Heart left ventricle (tissue), 13 donors: ENCODE results near the gene PRRT4.

Experiments used
- POLR2A ChIP-seq, 2 donors: fragments of 450-650 bp; IDR thresholded peaks; one replicate each; pipeline ENCODE4 v1.6.1; 2017; ENCODE audit warnings: antibody characterized with exemption in 2 of 2, mild to moderate bottlenecking in 2 of 2, moderate library complexity in 2 of 2
- TF ChIP-seq, protein P1 (sequence below), 12 donors: fragments of 200-600 bp; sonication (generic) in 4 of 12; IDR thresholded peaks; one replicate each; pipeline versions ENCODE4 v1.5.0 to v1.8.0; 2018 to 2022; ENCODE audit warnings: antibody characterized with exemption in 12 of 12, mild to moderate bottlenecking in 5 of 12
- donor health status: ischemic (EF 13 %, LVEDD 7.1; RV severe dilation, severe dysfunction).
- donor health status: DM: no; HTN: yes; CAD: no.
- donor health status: DM: no; HTN: no; CAD: no.
- donor health status: ischemic (EF 25% LVEDD 6.9; RV normal size, moderate dysfunction).
- donor health status: ischemic (EF 25% LVEDD 5.7; RV mildly dilated, moderate dysfunction).
- donor health status: ischemic (EF 35%, LVEDD 5.7; RV mildly dilated, moderate dysfunction).
- donor health status: nonischemic (EF 11% LVEDD 7.7; RV severe dilation, severe dysfunction).
- donor health status: DM: yes; HTN: yes; CAD: no.
- donor health status: PGD.
- donor health status: ischemic (EF 29% LVEDD 5.4; RV normal size, mild dysfunction).
- donor health status: nonischemic (EF 23%, LVEDD 6.1; RV moderate dilation, normal function).

- TF ChIP-seq, protein P1, sequence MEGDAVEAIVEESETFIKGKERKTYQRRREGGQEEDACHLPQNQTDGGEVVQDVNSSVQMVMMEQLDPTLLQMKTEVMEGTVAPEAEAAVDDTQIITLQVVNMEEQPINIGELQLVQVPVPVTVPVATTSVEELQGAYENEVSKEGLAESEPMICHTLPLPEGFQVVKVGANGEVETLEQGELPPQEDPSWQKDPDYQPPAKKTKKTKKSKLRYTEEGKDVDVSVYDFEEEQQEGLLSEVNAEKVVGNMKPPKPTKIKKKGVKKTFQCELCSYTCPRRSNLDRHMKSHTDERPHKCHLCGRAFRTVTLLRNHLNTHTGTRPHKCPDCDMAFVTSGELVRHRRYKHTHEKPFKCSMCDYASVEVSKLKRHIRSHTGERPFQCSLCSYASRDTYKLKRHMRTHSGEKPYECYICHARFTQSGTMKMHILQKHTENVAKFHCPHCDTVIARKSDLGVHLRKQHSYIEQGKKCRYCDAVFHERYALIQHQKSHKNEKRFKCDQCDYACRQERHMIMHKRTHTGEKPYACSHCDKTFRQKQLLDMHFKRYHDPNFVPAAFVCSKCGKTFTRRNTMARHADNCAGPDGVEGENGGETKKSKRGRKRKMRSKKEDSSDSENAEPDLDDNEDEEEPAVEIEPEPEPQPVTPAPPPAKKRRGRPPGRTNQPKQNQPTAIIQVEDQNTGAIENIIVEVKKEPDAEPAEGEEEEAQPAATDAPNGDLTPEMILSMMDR (IDR thresholded peaks at IDR 0.05) = peak in 1 of 12 donors; percentile 5
- TF ChIP-seq POLR2A (IDR thresholded peaks at IDR 0.05) = peak in 1 of 2 donors; percentile 78
Observed at GRCh38 chr7:128409596-128410450, 48.3 kb upstream of the PRRT4 start, which contains the start of gene IMPDH1.
